Camera-type eye (tissue), 1 donor: ENCODE results near the gene MPP7. TPM values are rescaled to one million over a fixed set of nuclear protein-coding genes. Genes with fewer than 3 reads are reported as not detected.

Experiments
- total RNA-seq: library from RNA; depleted of rRNA; stranded (reverse); fragments of >200 nt; gene quantifications from one replicate; pipeline ENCODE4 v1.2.3, GENCODE V29; 2014

MPP7 gene
- 30.6 TPM for total RNA-seq

GRCh38 chr10:28302638-28303488, at the start of gene MPP7:
Gene MPP7, minus strand, starts transcription at chr10:28303064. Its CDS starts 64,460 bp downstream, at chr10:28238604.

Other genes starting within 250 kb of the MPP7 start
- gene WAC, start 230.1 kb upstream of the MPP7 start, total RNA-seq: 183 TPM